ENCODE results near the gene RTP4. TPM values are rescaled to one million over a fixed set of nuclear protein-coding genes. Genes with fewer than 3 reads are reported as not detected.

The RTP4 gene
- total RNA-seq (2014; rRNA removed; shearing (Covaris generic)) (0.10 and 0.13 TPM in 2 replicates), total RNA-seq (2022) (not detected in 2 replicates), Bru-seq, nascent RNA (percentile 15 among the genes with signal in this experiment), BruChase-seq, experiment 1, labeled RNA remaining after a 6-hour chase (not detected), BruChase-seq, experiment 2, labeled RNA remaining after a 2-hour chase (not detected)
- long read RNA-seq: 0 reads

GRCh38 chr3:187368251-187369088 lies at the start of gene RTP4:
TSS of gene RTP4 (plus strand) at chr3:187368385. CDS start at chr3:187368442, 57 bp downstream.
- H4K20me1 ChIP-seq (ENCODE audit: insufficient read depth, low read length): no peaks in the 10 kb centered on the region
- no peaks in the 10 kb centered on the region for H3K9me3 ChIP-seq (ENCODE audit: low read length)
- TF ChIP-seq CTCF (conservative IDR thresholded peaks at IDR 0.05; ENCODE audit: low read length): no peak
- TF ChIP-seq EZH2phosphoT487 (IDR thresholded peaks at IDR 0.05; ENCODE audit: borderline replicate concordance, low read depth, low read length): no peak
- peak; percentile 44 for DNase-seq (ENCODE audit: low spot score)
- H3K4me2 ChIP-seq (ENCODE audit: low read length): peak within 1 kb of the TSS; percentile 58
- BruUV-seq (replicated peaks): no TSS peak
- intact Hi-C loops (cut with micrococcal nuclease; ENCODE audit: unreplicated experiment): no loop called here
- H3K27ac ChIP-seq (ENCODE audit: low read depth, low read length, poor library complexity, severe bottlenecking): no peak within 1 kb of the TSS
- ChIA-PET POLR2A (interaction anchor here (0.9 kb wide), 2 partner anchors 12 to 18 kb away, joined by 3 read pairs; no protein-coding TSS in a partner anchor), CTCF (ENCODE audit: unreplicated experiment) (no interaction called here)
- no peaks in the 10 kb centered on the region for H3K36me3 ChIP-seq (ENCODE audit: insufficient read depth, low read length)
- no peaks in the 10 kb centered on the region for H3K9me2 ChIP-seq (ENCODE audit: insufficient read depth, low read length)
- H3K4me3 ChIP-seq (ENCODE audit: low read depth, low read length, poor library complexity, severe bottlenecking): peak within 1 kb of the TSS; percentile 25
- no peaks in the 10 kb centered on the region for H3K79me2 ChIP-seq (ENCODE audit: insufficient read depth, low read depth, low read length)
- H3K4me1 ChIP-seq (ENCODE audit: insufficient read depth, low read length, poor library complexity, severe bottlenecking): no peaks in the 10 kb centered on the region
- peak within 1 kb of the TSS; percentile 80 for H2AFZ ChIP-seq (ENCODE audit: low read length)

- Histone ChIP-seq H3K4me1 (ENCODE audit: insufficient read depth, low read length, poor library complexity, severe bottlenecking) (no peaks in the 10 kb centered on the region), H3K4me3 (ENCODE audit: low read depth, low read length, poor library complexity, severe bottlenecking) (no peak overlapping the region), H3K9me2 (ENCODE audit: insufficient read depth, low read length) (no peaks in the 10 kb centered on the region), H3K9me3 (ENCODE audit: low read length) (no peaks in the 10 kb centered on the region), H2AFZ (ENCODE audit: low read length) (no peak overlapping the region; the same call in 1 of the 2 replicates), H3K4me2 (ENCODE audit: low read length) (no peak overlapping the region), H4K20me1 (ENCODE audit: insufficient read depth, low read length) (no peaks in the 10 kb centered on the region), H3K27ac (ENCODE audit: low read depth, low read length, poor library complexity, severe bottlenecking) (no peak overlapping the region), H3K79me2 (ENCODE audit: insufficient read depth, low read depth, low read length) (no peaks in the 10 kb centered on the region), H3K36me3 (ENCODE audit: insufficient read depth, low read length) (no peaks in the 10 kb centered on the region)
- POLR2A ChIA-PET: interaction anchor here (0.5 to 1.2 kb wide), 4 partner anchors 10 to 391 kb away, joined by 3 to 4 read pairs (median 4); no protein-coding TSS in a partner anchor
- DNase-seq (ENCODE audit: low spot score): peak; percentile 69
- peak; percentile 90 for TF ChIP-seq CTCF (conservative IDR thresholded peaks at IDR 0.05; ENCODE audit: low read length)
- TF ChIP-seq EZH2phosphoT487 (IDR thresholded peaks at IDR 0.05; ENCODE audit: borderline replicate concordance, low read depth, low read length): no peak
- BruUV-seq (replicated peaks): no TSS peak
- intact Hi-C loops (cut with micrococcal nuclease; ENCODE audit: unreplicated experiment): loop anchor here (1.0 kb wide), 3 partner anchors 99 to 395 kb away; no protein-coding TSS in a partner anchor
- CTCF ChIA-PET (ENCODE audit: unreplicated experiment): interaction anchor here (0.6 to 1.5 kb wide), 4 partner anchors 98 to 383 kb away, joined by 3 to 18 read pairs (median 3); partner anchors contain the start of gene RTP2
Observed at GRCh38 chr3:187318819-187319616, 49.2 kb upstream of the RTP4 start.

All from OCI-LY7 (cell line).